SK-N-SH treated with all-trans-retinoic acid at 6 μM for 48 hours (cell line): Measurements from ENCODE around the gene TMEM43.

Source experiments
- ATAC-seq: fragments of 200-7000 bp; cut with Tn5 transposase; 3 replicates; pipeline ENCODE4 v1.9.1; 2020; ENCODE audit warnings: mild to moderate bottlenecking, moderate library complexity
- CSDC2 ChIP-seq: fragments of 250-450 bp; sonication (Bioruptor Pico); IDR thresholded peaks from 2 replicates; pipeline ENCODE4 v1.5.0; 2020; ENCODE audit warnings: mild to moderate bottlenecking, moderate library complexity
- ESRRG ChIP-seq: fragments of 250-450 bp; sonication (Bioruptor Pico); IDR thresholded peaks from 2 replicates; pipeline ENCODE4 v1.6.1; 2021; ENCODE audit warnings: mild to moderate bottlenecking
- GLIS3 ChIP-seq: fragments of 250-450 bp; sonication (Bioruptor Pico); IDR thresholded peaks from 2 replicates; pipeline ENCODE4 v1.5.0; 2020; ENCODE audit warnings: mild to moderate bottlenecking, moderate library complexity
- ISL1 ChIP-seq: fragments of 250-450 bp; sonication (Bioruptor Pico); IDR thresholded peaks from 2 replicates; pipeline ENCODE4 v2.1.2; 2022; ENCODE audit warnings: mild to moderate bottlenecking, moderate library complexity
- OSR1 ChIP-seq: fragments of 250-450 bp; sonication (Bioruptor Pico); IDR thresholded peaks from 2 replicates; pipeline ENCODE4 v1.8.0; 2022; ENCODE audit warnings: moderate library complexity, mild to moderate bottlenecking, inconsistent platforms
- PATZ1 ChIP-seq: fragments of 250-450 bp; sonication (Bioruptor Pico); IDR thresholded peaks from 2 replicates; pipeline ENCODE4 v1.8.0; 2020; ENCODE audit warnings: mild to moderate bottlenecking, moderate library complexity, borderline replicate concordance
- POU6F1 ChIP-seq: fragments of 250-450 bp; sonication (Bioruptor Pico); IDR thresholded peaks from 2 replicates; pipeline ENCODE4 v1.8.0; 2021; ENCODE audit warnings: low read depth, mild to moderate bottlenecking, moderate library complexity, borderline replicate concordance
- RARB ChIP-seq: fragments of 250-450 bp; sonication (Bioruptor Pico); IDR thresholded peaks from 2 replicates; pipeline ENCODE4 v1.8.0; 2021; ENCODE audit warnings: mild to moderate bottlenecking, moderate library complexity
- SNAI2 ChIP-seq: fragments of 250-450 bp; sonication (Bioruptor Pico); IDR thresholded peaks from 2 replicates; pipeline ENCODE4 v1.5.0; 2020; ENCODE audit warnings: mild to moderate bottlenecking, moderate library complexity
- TCF4 ChIP-seq: fragments of 250-450 bp; sonication (Bioruptor Pico); IDR thresholded peaks from 2 replicates; pipeline ENCODE4 v1.8.0; 2021; ENCODE audit warnings: mild to moderate bottlenecking, moderate library complexity, borderline replicate concordance
- TOX ChIP-seq: fragments of 250-450 bp; sonication (Bioruptor Pico); IDR thresholded peaks from 2 replicates; pipeline ENCODE4 v1.8.0; 2021; ENCODE audit warnings: mild to moderate bottlenecking, moderate library complexity, borderline replicate concordance
- TSHZ2 ChIP-seq: fragments of 250-450 bp; sonication (Bioruptor Pico); IDR thresholded peaks from 2 replicates; pipeline ENCODE4 v1.5.0; 2020; ENCODE audit warnings: mild to moderate bottlenecking, moderate library complexity
- ZFP3 ChIP-seq: fragments of 250-450 bp; sonication (Bioruptor Pico); IDR thresholded peaks from 2 replicates; pipeline ENCODE4 v1.5.0; 2020; ENCODE audit warnings: mild to moderate bottlenecking, moderate library complexity
- ZFP30 ChIP-seq: fragments of 450-650 bp; formaldehyde crosslinking; IDR thresholded peaks from 2 replicates; pipeline ENCODE4 v1.5.0; 2022; ENCODE audit warnings: mild to moderate bottlenecking, moderate library complexity
- ZNF565 ChIP-seq: fragments of 450-650 bp; formaldehyde crosslinking; conservative IDR thresholded peaks from 2 replicates; pipeline ENCODE4 v1.5.0; 2020; ENCODE audit warnings: low read depth, mild to moderate bottlenecking, moderate library complexity
- ZNF8 ChIP-seq: fragments of 450-650 bp; formaldehyde crosslinking; IDR thresholded peaks from 2 replicates; pipeline ENCODE4 v1.5.0; 2020; ENCODE audit warnings: mild to moderate bottlenecking, moderate library complexity
- TF ChIP-seq, protein P1 (sequence below): fragments of 250-450 bp; sonication (Bioruptor Pico); IDR thresholded peaks from 2 replicates; pipeline ENCODE4 v1.5.1; 2021; ENCODE audit warnings: mild to moderate bottlenecking, moderate library complexity
- TF ChIP-seq, protein P2 (sequence below): fragments of 250-450 bp; sonication (Bioruptor Pico); IDR thresholded peaks from 2 replicates; pipeline ENCODE4 v1.5.1; 2020; ENCODE audit warnings: low read depth, mild to moderate bottlenecking, moderate library complexity

Gene TMEM43

GRCh38 chr3:14177580-14178246 is 52.9 kb downstream of the TMEM43 start:
- TF ChIP-seq ZNF565 (no peak), POU6F1 (CRISPR knock-in tag) (no peak), OSR1 (CRISPR knock-in tag) (no peak), TSHZ2 (CRISPR knock-in tag) (no peak), PATZ1 (CRISPR knock-in tag) (no peak), TCF4 (CRISPR knock-in tag) (no peak), RARB (CRISPR knock-in tag) (no peak), ZFP3 (CRISPR knock-in tag) (no peak), GLIS3 (CRISPR knock-in tag) (no peak), ZFP30 (no peak), TOX (CRISPR knock-in tag) (no peak), CSDC2 (no peak), SNAI2 (CRISPR knock-in tag) (no peak), ZNF8 (CRISPR knock-in tag) (no peak)
- TF ChIP-seq, protein P1, sequence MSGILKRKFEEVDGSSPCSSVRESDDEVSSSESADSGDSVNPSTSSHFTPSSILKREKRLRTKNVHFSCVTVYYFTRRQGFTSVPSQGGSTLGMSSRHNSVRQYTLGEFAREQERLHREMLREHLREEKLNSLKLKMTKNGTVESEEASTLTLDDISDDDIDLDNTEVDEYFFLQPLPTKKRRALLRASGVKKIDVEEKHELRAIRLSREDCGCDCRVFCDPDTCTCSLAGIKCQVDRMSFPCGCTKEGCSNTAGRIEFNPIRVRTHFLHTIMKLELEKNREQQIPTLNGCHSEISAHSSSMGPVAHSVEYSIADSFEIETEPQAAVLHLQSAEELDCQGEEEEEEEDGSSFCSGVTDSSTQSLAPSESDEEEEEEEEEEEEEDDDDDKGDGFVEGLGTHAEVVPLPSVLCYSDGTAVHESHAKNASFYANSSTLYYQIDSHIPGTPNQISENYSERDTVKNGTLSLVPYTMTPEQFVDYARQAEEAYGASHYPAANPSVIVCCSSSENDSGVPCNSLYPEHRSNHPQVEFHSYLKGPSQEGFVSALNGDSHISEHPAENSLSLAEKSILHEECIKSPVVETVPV: no peak
- TF ChIP-seq, protein P2, sequence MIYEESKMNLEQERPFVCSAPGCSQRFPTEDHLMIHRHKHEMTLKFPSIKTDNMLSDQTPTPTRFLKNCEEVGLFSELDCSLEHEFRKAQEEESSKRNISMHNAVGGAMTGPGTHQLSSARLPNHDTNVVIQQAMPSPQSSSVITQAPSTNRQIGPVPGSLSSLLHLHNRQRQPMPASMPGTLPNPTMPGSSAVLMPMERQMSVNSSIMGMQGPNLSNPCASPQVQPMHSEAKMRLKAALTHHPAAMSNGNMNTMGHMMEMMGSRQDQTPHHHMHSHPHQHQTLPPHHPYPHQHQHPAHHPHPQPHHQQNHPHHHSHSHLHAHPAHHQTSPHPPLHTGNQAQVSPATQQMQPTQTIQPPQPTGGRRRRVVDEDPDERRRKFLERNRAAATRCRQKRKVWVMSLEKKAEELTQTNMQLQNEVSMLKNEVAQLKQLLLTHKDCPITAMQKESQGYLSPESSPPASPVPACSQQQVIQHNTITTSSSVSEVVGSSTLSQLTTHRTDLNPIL (CRISPR knock-in tag): no peak

DNA sequence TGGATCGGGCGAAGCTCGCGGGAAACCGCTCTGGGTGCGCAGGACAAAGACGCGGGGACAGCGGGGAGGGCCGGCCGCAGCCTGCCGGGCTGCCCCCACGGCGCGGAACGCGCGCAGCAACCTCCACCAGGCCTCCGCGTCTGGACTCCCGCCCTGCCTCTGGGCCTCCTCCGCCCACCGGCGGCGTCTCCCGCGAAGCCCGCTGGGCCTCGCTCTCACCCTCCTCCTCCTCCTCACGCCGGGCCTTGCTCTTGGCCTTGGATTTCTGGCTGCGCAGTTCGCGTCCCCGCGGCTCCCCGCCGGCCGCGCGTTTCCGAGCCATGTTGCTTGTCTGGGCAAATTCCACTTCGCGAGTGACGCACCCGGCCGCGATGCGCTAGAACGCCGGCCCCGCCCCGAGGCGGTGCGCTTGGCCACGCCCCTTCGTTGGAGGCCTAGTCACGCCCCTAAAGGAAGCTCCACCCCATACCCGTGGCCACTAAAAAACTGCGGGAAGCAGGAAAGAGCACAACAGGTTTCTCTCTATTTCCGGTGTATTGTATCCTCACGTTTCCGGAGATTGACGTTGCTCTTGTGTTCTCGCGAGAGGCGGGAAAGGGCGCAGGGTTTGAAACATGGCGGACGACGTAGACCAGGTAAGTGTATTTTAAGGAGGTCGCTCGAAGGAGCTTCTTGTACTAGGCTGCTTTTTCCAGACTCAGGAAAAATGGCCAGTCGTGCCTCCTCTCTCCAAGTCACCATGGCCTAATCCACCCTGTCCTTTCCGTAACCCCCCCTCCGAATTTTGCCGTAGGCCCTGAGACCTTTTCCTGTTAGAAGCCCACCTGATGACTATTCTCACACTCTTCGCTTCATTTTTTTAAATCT is 53.6 kb downstream of the TMEM43 start, which contains the start of the genes LSM3 and XPC:
Gene LSM3, plus strand, starts transcription at position 571 of the 867 bp plus-strand sequence. Its CDS starts 44 bp downstream, at position 615.
Gene XPC, minus strand, starts transcription at position 355 of the 867 bp plus-strand sequence. Its CDS starts 33 bp downstream, at position 322.
- peak; percentile 97 for ATAC-seq
- TF ChIP-seq ISL1 (CRISPR knock-in tag) (no peak), PATZ1 (CRISPR knock-in tag) (no peak), OSR1 (CRISPR knock-in tag) (no peak), ZNF8 (CRISPR knock-in tag) (0 out of 2 replicates have a peak, but pooled peaks have one; percentile 37), TCF4 (CRISPR knock-in tag) (no peak), ESRRG (CRISPR knock-in tag) (no peak), TSHZ2 (CRISPR knock-in tag) (no peak)
- TF ChIP-seq, protein P1: no peak

More at GRCh38 chr3:14177580-14178246, 52.9 kb downstream of the TMEM43 start:
- ATAC-seq: peak; percentile 55
